Posterior cingulate gyrus (tissue), 11 donors: ENCODE data around the gene FAM78B.

ENCODE experiments used
- DNase-seq, 10 donors: peaks; one replicate each; pipeline versions ENCODE4 v3.0.0 to v3.0.0-alpha.2; 2020 to 2021; ENCODE audit warnings: mixed read lengths in 3 of 10
- intact Hi-C: fragments of 100-400 bp; cut with DNase I; formaldehyde crosslinking; loops from one replicate; pipeline ENCODE4 v1.15.1; 2023

The FAM78B gene, protein sequence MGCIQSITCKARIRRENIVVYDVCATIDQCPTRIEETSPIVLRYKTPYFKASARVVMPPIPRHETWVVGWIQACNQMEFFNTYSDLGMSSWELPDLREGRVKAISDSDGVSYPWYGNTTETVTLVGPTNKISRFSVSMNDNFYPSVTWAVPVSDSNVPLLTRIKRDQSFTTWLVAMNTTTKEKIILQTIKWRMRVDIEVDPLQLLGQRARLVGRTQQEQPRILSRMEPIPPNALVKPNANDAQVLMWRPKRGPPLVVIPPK

DNA sequence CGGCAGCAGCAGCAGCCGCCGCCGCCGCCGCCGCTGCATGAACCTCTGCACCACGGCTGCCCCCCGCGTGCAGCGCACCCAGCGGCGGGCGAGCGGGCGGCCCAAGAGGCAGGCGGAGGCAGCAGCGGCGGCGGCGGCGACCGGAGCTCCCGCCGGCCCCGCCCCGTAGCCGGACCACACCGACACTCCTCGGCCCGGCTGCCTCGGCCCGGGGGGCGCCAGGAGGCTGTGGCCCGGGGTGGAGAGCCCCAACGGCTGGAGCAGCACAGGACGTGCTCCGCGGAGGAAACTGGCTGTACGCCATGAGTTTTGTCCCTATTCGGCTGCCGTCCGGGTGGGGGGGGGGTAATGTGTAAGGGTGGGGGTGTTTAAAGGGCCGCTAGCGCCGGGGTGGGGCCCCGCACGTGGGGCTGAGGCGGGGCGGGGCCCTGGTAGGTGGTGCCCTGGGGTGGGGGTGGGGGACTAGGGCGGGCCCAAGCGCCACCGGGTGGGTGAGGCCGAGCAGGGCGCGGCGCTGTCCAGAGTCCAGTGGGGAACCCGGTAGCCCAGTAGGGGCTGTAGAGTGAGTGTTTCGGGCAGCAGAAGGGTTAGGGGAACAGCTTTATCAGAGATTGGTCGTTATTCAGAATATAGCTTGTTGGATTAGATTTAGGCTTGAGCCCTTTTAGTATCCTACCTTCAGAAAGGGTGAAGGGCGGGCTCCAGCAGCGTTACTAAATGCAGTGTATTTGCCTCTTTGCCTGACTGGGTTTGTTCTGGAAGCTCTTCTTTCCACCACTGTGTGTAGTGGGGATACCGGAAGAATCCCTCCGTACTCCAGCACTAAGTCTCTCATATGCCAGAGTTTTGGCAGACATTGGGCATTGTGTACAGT is at the start of gene FAM78B:
Gene FAM78B (minus strand): TSS at position 304 of the 874 bp plus-strand sequence. CDS start 753 bp downstream, outside the sequence.
- intact Hi-C loops: no loop called here
- peak; percentile 26 to 92 (median 59) for DNase-seq

DNA sequence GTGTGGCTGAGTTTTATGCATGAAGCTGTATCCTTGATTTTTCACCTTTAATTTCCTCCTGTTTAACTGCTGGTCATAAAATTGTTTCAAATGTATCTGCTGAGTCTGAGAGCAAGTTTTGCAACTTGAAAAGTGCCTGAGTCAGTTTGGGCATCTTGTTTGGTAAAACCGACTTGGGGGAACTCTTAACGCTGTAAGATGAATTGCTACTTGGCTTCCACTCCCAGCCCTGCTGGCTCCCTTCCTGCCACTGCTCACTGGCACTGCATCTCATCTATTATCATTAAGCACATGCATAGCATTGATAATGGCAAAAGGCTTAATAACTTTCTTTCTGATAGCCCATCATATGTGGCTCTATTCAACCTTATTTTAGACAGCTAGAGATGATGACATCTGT is 35.7 kb upstream of the FAM78B start:
- intact Hi-C loops: no loop called here
- DNase-seq: no peak

DNA sequence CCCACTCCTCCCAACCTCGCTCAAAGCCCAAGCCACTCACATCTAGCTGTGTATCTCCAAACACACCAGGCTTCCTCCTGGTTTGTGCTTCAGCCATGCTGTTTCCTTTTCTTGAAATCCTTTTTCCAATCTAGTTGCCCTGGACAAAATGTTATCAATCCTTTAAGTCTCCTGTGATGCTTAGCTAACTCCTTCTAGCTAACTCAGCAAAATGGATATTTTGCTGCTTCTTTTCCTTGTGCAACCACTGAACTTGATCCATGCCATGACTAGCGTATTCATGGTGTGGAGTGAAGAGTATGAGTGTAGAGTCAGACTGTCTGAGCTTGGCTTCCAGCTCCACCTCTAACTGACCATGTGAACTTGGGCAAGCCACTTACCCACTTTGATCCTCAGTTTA is 33.9 kb upstream of the FAM78B start:
- DNase-seq: no peak
- intact Hi-C loops: no loop called here

DNA sequence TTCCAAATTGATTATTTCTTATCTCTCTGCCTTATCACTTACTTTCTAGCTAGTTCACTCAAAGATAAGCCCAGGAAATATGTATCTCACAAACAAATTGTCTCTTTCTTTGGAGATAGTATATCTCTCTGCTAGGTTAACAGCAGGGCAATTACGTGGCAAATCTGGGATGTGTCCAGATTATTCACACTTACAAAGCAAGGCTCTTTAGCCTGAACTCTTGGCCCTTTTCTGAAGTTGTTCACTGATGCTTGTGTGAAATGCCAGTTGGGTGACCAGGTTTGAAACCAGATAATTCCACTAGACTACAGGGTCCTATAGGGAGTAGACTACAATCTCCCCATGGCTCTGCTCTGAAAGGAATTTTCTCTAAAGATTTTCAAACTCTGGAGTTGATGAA is 30.8 kb upstream of the FAM78B start:
- intact Hi-C loops: no loop called here
- DNase-seq: no peak

DNA sequence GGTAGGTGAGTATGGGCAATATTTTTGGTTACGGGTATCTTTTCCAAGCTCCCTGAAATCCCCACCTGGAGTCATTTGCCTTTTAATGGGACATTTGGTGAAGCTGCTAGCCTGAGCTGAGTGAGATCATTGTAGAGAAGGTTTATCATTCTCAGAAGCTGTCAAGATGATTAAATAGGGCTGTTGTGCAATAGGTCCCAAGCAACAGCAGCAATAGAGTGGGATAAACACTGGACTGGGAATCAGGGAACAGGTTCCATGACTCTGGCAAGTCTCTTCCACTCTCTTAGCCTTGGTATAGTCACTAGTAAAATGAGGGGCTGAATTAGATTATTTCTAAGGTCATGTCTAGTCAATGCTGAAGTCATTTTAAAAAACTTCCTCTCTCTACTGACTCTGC is 30.3 kb upstream of the FAM78B start:
- intact Hi-C loops: no loop called here
- no peak for DNase-seq

DNA sequence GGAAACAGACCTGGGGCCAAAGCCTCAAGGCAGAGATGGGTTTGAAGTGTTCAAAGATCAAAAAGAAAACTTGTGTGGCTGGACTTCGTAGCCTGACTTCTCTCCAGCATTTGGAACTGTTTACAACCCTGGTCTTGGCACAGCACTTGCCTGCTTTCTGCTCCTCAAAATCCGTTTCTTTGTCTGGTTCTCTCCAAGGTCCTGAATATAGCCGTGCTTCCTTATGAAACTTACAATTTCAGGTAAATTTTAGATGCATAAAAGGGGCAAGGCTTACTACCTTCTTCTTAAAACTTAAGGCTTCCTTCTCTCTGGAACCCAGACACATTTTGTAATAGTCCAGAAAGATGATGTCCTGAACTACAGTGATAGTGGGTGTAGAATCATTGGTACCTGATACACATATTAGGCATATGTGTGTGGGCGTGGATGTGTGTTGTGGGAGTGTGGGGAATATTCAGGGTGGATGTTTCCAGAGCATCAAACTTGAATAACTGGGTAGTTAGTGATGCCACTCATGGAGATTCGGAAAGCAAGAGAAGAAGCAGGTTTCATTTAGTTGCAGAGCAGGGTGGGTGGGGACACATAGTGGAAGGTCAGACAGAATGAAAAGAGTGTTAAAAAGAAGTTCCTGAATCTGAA is 26.4 kb upstream of the FAM78B start:
- no peak for DNase-seq
- intact Hi-C loops: no loop called here

DNA sequence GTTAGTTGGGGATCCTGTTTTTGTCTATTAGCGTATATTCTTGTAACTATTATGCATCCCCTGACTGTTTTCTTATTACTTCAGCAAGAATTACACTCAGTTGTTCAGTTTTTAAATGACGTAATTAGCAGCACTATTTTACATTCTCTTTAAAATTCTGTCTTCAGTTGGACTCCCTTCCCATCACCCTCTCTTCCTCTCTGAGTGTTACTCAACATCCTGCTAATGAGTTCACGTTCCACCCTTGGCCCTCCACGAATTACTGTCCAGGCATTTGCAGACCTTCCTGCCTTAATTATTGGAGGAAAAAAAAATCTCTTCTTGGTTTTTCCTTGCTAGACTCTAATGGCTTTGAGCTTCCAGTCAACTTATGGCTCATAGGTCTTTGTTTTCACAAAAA is 23.6 kb upstream of the FAM78B start:
- DNase-seq: no peak
- intact Hi-C loops: no loop called here

DNA sequence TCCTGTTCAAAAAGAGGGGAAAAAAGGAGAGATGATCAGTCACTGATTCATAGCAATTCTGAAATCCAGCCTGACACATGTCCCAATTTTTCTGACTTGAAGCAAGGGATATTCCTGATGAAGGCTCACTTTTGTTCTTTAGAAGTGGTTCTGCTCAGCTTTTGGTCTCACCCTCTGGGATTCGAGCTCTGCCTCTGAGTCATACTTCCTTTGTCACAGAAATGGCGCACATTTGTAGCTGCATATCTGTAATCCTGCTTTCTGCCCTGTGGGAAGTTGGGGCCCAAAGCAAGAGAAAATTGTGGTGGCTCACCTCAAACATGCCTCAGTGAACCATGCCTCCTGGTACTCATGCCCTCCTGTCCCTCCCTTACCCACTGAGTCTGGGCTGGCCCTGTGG is 22.3 kb upstream of the FAM78B start:
- intact Hi-C loops: no loop called here
- no peak for DNase-seq

DNA sequence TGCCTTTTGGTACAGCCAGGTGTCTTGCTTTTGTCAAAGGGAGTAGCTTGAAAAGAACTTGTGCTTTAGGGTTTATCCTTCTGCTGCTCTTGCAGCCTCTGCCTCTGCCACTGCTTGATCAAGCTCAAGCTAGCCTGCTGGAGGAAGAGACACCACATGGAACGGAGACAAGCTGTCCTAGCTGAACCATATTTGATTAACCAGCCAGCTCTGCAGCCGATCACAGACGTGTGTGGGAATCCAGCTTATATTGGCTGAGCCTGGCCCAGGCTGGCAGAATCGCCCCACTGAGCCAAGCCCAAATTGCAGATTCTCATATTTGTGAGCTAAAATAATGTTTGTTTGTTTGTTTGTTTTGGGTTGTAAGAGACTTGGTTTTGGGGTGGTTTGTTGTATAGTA is 18.7 kb upstream of the FAM78B start:
- intact Hi-C loops: no loop called here
- peak in 2 of 10 donors; percentile 58 to 66 for DNase-seq

DNA sequence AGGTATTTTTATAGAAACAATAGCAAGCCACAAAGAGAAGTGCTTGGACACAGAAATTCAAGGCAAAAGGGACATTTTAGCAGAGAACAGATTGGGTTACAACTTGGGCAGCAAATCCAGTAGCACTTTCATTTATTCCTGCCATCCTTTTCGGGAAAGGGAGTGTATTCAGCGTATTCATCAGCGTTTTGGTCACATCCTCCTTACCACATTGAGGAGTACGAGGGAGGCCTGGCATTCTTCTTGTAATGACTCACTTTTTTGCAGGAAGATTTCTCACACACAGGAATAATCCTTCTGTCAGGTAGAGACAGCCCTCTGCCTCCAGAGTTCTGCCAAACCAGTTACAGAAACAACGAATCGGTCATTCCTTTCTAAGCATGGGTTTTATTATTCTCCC is 18.1 kb upstream of the FAM78B start:
- DNase-seq: no peak
- intact Hi-C loops: no loop called here

DNA sequence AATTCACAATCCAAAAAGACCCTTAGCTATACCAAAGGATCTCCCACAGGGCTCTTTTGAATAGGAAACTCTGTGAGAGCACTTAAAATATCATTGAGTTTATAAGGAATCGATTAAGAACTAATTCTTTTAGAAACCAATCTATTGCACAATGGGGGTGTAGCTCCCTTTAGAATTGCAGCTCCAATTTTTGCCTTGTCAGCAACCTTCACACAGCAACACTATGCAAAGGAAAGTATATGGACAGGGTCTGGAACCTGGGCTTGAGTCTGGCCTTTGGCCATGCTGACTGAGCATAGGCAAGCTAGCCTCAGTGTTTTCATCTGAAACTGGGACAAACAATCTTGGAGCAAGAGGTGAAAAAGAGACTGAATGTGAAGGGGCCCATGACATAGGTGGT is 17.2 kb upstream of the FAM78B start:
- intact Hi-C loops: no loop called here
- no peak for DNase-seq

DNA sequence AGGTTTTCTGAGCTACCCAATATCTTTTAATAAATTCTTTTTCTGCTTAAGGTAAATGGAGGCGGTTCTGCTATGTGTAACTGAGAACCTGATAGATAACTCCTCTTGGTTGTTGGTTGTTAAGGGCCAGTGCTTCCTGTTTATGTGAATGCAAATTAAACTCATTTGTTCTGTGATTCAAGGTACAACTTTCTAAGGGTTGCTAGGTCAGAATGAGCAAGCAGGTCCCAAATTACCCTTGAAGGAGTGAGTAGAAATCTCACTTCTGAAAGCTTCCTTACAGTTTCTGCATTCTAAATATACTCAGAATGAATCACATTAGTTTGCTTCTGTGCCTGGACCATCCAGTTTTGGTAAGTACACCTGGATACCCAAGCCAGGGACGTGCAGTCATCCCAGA is 15.5 kb upstream of the FAM78B start:
- no peak for DNase-seq
- intact Hi-C loops: no loop called here

DNA sequence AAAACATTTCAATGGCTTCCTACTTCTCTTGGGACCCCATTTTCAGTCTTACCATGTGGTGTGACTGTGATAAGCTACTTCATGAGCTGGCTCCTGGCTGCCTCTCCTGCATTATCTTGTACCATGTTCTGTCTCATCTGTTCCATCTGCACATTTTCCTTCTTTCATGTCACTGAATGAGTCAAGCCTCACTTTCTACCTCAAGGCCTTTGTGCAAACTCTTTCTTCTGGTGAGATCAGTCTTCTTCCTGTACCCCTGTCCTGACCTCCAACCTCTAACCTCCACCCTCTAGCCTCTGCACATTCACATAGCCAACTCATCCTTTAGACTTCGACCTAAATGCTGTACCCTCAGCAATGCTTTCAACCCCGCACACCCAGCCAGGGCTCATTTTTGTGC is 9.6 kb upstream of the FAM78B start:
- intact Hi-C loops: no loop called here
- no peak for DNase-seq

DNA sequence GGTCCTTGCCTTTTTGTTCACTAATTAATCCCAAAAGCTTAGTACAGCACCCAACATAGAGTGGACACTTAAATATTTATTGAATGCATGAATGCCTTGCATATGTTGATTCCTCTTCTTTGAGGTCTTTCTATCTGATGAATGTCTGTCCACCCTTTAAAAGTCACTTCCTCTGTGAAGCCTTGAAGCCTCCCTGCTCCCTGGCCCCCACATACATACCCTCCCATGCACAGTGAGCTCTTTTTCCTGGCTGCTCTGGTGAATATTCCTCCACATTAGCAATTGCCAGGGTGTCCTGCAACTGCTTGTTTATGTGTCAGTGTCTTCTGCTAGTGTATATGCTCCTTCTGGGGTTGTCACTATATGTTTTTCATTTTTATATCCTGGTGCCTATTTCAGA is 8.2 kb upstream of the FAM78B start:
- intact Hi-C loops: no loop called here
- no peak for DNase-seq

DNA sequence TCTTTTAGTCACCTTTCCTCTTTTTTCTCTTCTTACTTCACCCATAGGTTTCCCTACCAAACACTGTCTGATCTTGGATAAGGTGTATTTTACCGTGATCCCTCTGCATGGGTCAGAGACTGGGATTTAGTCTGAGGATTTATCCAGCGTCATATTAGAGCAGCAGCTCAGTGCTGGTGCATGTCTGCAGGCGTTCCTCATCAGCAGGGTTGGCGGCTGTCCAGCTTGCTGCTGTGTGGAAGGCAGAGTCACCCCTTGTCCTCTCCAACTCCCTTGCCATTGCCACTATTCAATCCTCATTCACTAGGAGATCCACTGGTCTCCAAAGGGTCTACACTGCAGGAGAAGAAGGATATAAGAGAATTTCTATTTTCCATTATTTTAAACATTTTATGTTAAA is 7.3 kb upstream of the FAM78B start:
- peak in 1 of 10 donors; percentile 15 for DNase-seq
- intact Hi-C loops: no loop called here

DNA sequence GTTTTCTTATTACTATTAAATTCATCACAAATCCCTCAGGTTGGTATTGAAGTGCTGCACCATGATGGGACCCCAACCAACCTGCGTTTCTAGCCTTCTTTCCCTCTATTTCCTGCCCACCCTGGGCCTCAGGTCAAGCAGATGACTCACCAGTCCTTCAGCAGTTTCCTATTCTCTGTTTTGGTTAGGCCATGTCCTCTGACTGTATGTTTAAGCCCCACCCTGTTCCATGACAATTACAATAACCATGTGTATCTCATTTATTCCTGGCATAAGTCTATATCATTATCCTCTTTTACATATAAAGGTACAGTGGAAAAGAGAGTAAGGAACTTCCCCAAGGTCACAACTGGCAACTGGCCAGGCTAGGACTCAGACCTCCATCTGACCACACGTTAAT is 5.3 kb upstream of the FAM78B start:
- intact Hi-C loops: no loop called here
- DNase-seq: no peak

DNA sequence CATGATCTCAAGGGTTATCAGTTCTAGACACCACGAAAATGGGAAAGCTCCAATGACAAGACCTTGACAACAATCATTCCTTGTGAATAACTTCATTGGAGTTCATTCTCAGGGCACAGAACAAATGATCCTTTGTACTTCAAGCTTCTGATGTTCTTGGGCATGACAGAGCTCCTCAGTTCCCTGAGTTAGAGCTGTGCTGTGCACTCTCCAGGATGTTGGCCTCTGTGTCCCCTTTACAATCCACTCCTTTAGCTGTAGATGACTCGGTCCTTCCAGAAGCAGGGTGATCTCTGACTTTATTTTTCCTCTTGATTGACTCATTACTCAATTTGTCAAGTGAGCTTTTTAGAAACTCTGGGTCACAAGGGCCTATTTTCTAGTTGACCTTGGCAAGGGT is 3.9 kb upstream of the FAM78B start:
- no peak for DNase-seq
- intact Hi-C loops: no loop called here

DNA sequence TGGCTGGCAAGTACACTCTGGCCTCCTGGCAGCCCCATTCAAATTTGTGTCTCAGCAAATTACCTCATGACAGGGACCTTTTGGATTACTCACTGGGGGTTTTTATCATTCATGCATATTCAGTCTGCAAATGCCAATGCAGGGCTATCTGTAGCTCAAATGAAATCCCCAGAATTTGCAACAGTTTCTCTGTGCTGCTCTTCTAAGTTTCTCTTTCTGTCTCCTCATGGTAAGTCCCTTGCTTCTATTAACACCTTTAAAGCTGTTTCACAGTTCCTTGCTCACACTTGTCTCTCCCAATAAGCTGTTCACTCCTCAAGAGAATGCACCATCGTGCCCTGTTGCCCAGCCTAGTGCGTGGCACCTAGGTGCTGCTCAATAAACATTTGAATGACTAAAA is 3.3 kb upstream of the FAM78B start:
- intact Hi-C loops: no loop called here

DNA sequence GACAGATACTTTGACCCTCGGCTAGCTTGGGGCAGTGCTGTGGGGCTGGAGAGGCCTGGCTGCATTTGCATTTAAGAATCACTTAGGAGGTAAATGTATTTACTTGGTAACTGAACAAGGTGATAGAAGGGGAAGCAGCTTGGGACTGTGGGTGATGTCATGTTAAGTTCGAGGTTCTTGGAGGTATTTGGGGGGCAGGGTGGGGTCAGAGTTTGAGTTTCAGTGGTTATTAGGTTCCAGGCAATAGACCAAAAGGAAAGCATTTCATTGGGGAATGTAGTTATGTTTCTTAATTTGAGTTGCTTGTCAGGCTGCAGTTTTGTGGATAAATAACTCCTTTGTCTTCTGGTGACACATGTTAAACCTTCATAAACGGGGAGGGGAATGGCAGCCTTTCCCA is 2.4 kb upstream of the FAM78B start:
- intact Hi-C loops: loop anchor here (2.0 kb wide), 1 partner anchor 244 kb away; no protein-coding TSS in a partner anchor
- DNase-seq: no peak

More for the DNA sequence above, 3.3 kb upstream of the FAM78B start:
- DNase-seq: no peak

DNA sequence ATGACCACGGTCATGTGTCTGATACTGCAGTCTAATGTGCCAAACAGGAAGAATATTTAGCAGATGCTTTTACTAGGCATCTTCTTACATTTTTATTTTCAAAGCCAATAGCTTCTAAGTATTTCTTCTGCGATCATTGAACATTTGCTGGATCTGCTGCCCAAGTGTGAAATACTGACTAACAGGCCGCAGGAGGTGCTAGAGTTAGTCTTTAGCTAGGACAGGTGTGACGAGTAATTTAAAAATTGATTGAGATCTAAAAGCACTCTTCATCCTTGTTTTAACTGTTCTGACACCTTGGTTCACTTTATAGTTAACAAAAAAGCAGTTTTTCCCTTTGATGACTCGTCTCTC is 748 bp upstream of the FAM78B start:
- intact Hi-C loops: no loop called here

DNA sequence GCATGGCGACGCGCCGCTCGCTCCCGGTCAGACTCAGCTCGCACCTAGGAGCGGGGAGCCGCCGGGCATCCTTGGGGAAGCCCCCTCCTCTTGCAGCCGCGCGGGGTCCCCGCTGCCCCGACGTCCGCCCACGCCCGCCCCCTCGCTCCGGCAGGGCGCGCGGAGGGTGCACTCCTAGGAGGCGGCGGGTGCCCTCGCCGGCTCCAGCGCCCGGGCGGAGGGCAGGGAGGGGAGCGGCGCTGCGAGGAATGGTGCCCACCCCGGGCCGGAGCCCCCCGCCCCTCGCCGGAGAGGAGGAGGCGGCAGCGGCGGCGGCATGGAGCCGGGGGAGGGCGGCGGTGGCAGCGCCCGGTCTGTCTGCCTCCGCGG is 488 bp downstream of the FAM78B start:
- intact Hi-C loops: no loop called here
- DNase-seq: no peak

More for the DNA sequence above, 748 bp upstream of the FAM78B start:
- no peak for DNase-seq
